ENCODE data around the gene NRIP2.

GRCh38 chr12:2845280-2845679 is 10.4 kb upstream of the NRIP2 start:
- no peak for TF ChIP-seq CTCF (IDR thresholded peaks at IDR 0.05)
- no peak for TF ChIP-seq POLR2A (IDR thresholded peaks at IDR 0.05)
- peak in 1 of 2 donors; percentile 60 for TF ChIP-seq EP300 (IDR thresholded peaks at IDR 0.05)

Data from tibial nerve (tissue), 4 donors.